ENCODE measurements around the gene EXD3.

EXD3 gene

GRCh38 chr9:137354845-137355760, 67.9 kb downstream of the EXD3 start:
- no peak overlapping the region for H3K4me3 ChIP-seq (ENCODE audit: low read depth, low read length)
- no peak for TF ChIP-seq CTCF (IDR thresholded peaks at IDR 0.05; ENCODE audit: control insufficient read depth, extremely low read depth, insufficient read depth)
- DNase-seq (ENCODE audit: low read depth), result no peak

- H3K4me3 ChIP-seq (ENCODE audit: low read depth, low read length), result no peak overlapping the region
- no peak for TF ChIP-seq CTCF (IDR thresholded peaks at IDR 0.05; ENCODE audit: control insufficient read depth, extremely low read depth, insufficient read depth)
- DNase-seq (ENCODE audit: low read depth), result no peak
These were observed 68.7 kb downstream of the EXD3 start for GRCh38 chr9:137354153-137354844.

DNA sequence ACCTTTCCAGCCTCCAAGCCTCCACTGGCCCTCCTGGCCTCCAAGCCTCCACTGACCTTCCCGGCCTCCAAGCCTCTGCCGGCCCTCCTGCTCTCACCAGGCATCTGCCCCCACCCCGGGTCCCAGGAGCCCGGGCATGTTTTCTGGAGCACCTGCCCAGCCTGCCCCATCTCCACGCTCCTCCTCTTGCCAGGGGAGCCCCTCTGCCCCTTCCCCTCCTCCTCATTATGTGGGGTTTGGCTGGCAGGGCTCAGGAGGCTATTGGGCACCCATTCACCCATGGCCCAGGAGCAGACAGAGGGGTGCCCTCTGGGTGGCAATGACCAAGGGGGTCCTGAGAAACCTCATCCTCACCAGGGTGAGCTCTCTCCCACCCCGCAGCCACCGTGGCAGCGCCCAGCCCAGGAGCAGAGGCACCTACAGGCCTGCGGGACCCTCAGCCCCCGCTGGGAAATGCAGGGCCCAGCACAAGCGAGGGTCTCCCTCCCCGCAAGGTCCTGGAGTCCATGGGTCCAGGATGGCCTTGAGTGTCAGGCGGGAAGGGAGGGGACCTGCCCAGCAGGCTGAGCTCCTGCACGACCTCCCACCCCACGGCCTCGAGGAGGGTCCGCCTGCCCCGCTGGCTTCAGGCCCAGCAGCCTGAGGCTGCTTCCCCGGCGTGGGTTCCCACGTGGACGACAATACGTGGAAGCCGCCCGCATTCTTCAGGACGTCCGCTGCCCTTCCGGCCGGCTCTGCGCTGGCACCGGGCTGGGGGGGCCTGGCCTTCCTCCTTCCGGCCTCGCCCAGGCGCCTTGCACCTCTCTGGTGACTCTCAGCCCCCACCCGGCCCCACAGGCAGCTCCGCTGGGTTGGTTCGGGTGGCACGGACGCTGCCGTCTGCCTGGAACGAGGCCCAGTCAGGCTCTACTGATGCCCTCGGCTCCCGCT, 69.5 kb downstream of the EXD3 start:
- DNase-seq (ENCODE audit: low read depth), result no peak
- TF ChIP-seq CTCF (IDR thresholded peaks at IDR 0.05; ENCODE audit: control insufficient read depth, extremely low read depth, insufficient read depth), result no peak
- no peak overlapping the region for H3K4me3 ChIP-seq (ENCODE audit: low read depth, low read length)

- H3K4me3 ChIP-seq (ENCODE audit: low read depth, low read length), result no peak overlapping the region
- TF ChIP-seq CTCF (IDR thresholded peaks at IDR 0.05; ENCODE audit: control insufficient read depth, extremely low read depth, insufficient read depth), result no peak
These were observed 70.3 kb downstream of the EXD3 start for GRCh38 chr9:137352511-137353222.

GRCh38 chr9:137351781-137352501, 71.0 kb downstream of the EXD3 start:
- TF ChIP-seq CTCF (IDR thresholded peaks at IDR 0.05; ENCODE audit: control insufficient read depth, extremely low read depth, insufficient read depth), result no peak
- DNase-seq (ENCODE audit: low read depth), result no peak
- H3K4me3 ChIP-seq (ENCODE audit: low read depth, low read length), result no peak overlapping the region

More at GRCh38 chr9:137352511-137353222, 70.3 kb downstream of the EXD3 start:
- no peak for DNase-seq (ENCODE audit: low read depth)
